Activated CD4-positive, alpha-beta T cell treated with anti-CD3 and anti-CD28 coated beads, Interleukin-2, amount 50 U/mL, for 4 hours (primary cell): ENCODE data around the gene HOXA3.

Experiments used
- DNase-seq, 2 experiments: peaks; one replicate each; pipeline ENCODE4 v3.0.0-alpha.2; 2020

Gene HOXA3

GRCh38 chr7:27151931-27152815 is at the start of gene HOXA3:
Gene HOXA3 (minus strand): TSS chr7:27152583. CDS start chr7:27110640, 41,943 bp downstream.
- no peak for DNase-seq

- DNase-seq: no peak
These were observed 49.2 kb upstream of the HOXA3 start for GRCh38 chr7:27201580-27202017.

- no peak for DNase-seq
These were observed 48.6 kb upstream of the HOXA3 start for GRCh38 chr7:27200761-27201579.

- DNase-seq: no peak
These were observed 47.7 kb upstream of the HOXA3 start, which contains the start of gene HOXA13 for GRCh38 chr7:27199849-27200760. Gene HOXA13 (minus strand): TSS chr7:27200091. CDS start chr7:27200077, 14 bp downstream.

GRCh38 chr7:27198871-27199801 is 46.8 kb upstream of the HOXA3 start:
- DNase-seq: no peak

GRCh38 chr7:27198138-27198841 is 45.9 kb upstream of the HOXA3 start:
- DNase-seq: no peak

GRCh38 chr7:27197137-27198042 is 45.0 kb upstream of the HOXA3 start:
- no peak for DNase-seq

- DNase-seq: peak; percentile 87 to 90
These were observed 43.9 kb upstream of the HOXA3 start for GRCh38 chr7:27196287-27196767.

- no peak for DNase-seq
These were observed 42.5 kb upstream of the HOXA3 start for GRCh38 chr7:27194686-27195379.

- no peak for DNase-seq
These were observed 41.6 kb upstream of the HOXA3 start for GRCh38 chr7:27194002-27194352.

- DNase-seq: no peak
These were observed 41.1 kb upstream of the HOXA3 start for GRCh38 chr7:27193335-27194001.

GRCh38 chr7:27192546-27193334 is 40.4 kb upstream of the HOXA3 start:
- DNase-seq: no peak

- no peak for DNase-seq
These were observed 39.6 kb upstream of the HOXA3 start for GRCh38 chr7:27191833-27192545.

GRCh38 chr7:27191161-27191731 is 38.9 kb upstream of the HOXA3 start:
- no peak for DNase-seq

GRCh38 chr7:27189997-27190748 is 37.8 kb upstream of the HOXA3 start:
- no peak for DNase-seq
